Heart right ventricle (tissue), 16 donors: ENCODE results near the gene DISC1. TPM values are rescaled to one million over a fixed set of nuclear protein-coding genes. Genes with fewer than 3 reads are reported as not detected.
"Not testable (repeated sequence)": the region's sequence is repeated elsewhere in the genome, so short reads cannot be mapped to it uniquely, and the experiment has no call there.

ENCODE experiments used
- ATAC-seq, 8 donors: fragments of 200-7000 bp; cut with Tn5 transposase; one replicate each; pipeline ENCODE4 v1.9.1; 2020; ENCODE audit warnings: mild to moderate bottlenecking in 8 of 8, moderate library complexity in 8 of 8, moderate number of reproducible peaks in 1 of 8
- DNase-seq, 2 donors: peaks; one replicate each; pipeline ENCODE4 v3.0.0-alpha.2; 2020
- H3K27ac ChIP-seq, 10 donors: fragments of 200-600 bp; sonication (generic) in 2 of 10; one replicate each; pipeline versions ENCODE4 v1.5.0 to v1.8.0; 2020 to 2022; ENCODE audit warnings: mild to moderate bottlenecking in 3 of 10
- H3K27me3 ChIP-seq, 7 donors: fragments of 200-600 bp; one replicate each; pipeline ENCODE4 v1.8.0; 2021 to 2022; ENCODE audit warnings: mild to moderate bottlenecking in 2 of 7
- H3K36me3 ChIP-seq, 9 donors: fragments of 200-600 bp; sonication (generic) in 1 of 9; one replicate each; pipeline versions ENCODE4 v1.5.0 to v1.8.0; 2020 to 2022; ENCODE audit warnings: mild to moderate bottlenecking in 2 of 9
- H3K4me1 ChIP-seq, 9 donors: fragments of 200-600 bp; sonication (generic) in 1 of 9; one replicate each; pipeline versions ENCODE4 v1.5.0 to v1.8.0; 2020 to 2022; ENCODE audit warnings: mild to moderate bottlenecking in 4 of 9
- H3K4me3 ChIP-seq, 10 donors: fragments of 200-600 bp; sonication (generic) in 2 of 10; one replicate each; pipeline versions ENCODE4 v1.5.0 to v1.8.0; 2020 to 2022; ENCODE audit warnings: mild to moderate bottlenecking in 7 of 10, moderate library complexity in 2 of 10
- H3K9me3 ChIP-seq, 11 donors: fragments of 200-600 bp in 10 of 11; sonication (generic) in 2 of 11; one replicate each; pipeline versions ENCODE4 v1.5.0 to v1.8.0; 2013 to 2022; ENCODE audit warnings: mild to moderate bottlenecking in 2 of 11, control low read depth in 1 of 11, moderate library complexity in 1 of 11
- WGBS, 2 donors: extraction: QIAGEN DNeasy Blood & Tissue Kit; methylation state at CpG; one replicate each; pipeline ENCODE4 v1.1.7; 2013; ENCODE audit warnings: inconsistent platforms in 1 of 2; 5-methylcytosine and 5-hydroxymethylcytosine counted together
- intact Hi-C, 10 donors: fragments of 100-400 bp; cut with DNase I; formaldehyde crosslinking; loops; one replicate each; pipeline versions ENCODE4 v1.11.1 to v1.14.2; 2022
- polyA plus RNA-seq, 2 donors: library from polyadenylated mRNA; stranded (reverse); fragments of 200-250 nt; gene quantifications; one replicate each; pipeline ENCODE4 v1.2.3, GENCODE V29; 2013
- total RNA-seq, 10 donors: library from RNA; stranded (reverse); fragmentation: NEBNext Ultra II Directional in 3 of 10; extraction: Animal tissue kit (Norgen Biotek cat#: 25700) in 3 of 10; gene quantifications; one replicate each; pipeline versions ENCODE4 v1.2.1 to v1.2.4, GENCODE V29; 2021 to 2023
- TF ChIP-seq, protein P1 (sequence below), 9 donors: fragments of 200-600 bp; sonication (generic) in 2 of 9; IDR thresholded peaks; one replicate each; pipeline versions ENCODE4 v1.5.0 to v1.8.0; 2021 to 2022; ENCODE audit warnings: antibody characterized with exemption in 9 of 9, mild to moderate bottlenecking in 5 of 9, moderate library complexity in 1 of 9
- donor health status: Arrhythmogenic right ventricular cardiomyopathy.
- donor health status: ischemic (EF 13 %, LVEDD 7.1; RV severe dilation, severe dysfunction).
- donor health status: healthy with polysubstance abuse.
- donor health status: DM: no; HTN: yes; CAD: no.
- donor health status: DM: no; HTN: no; CAD: no.
- donor health status: ischemic (EF 25% LVEDD 6.9; RV normal size, moderate dysfunction).
- donor health status: ischemic (EF 25% LVEDD 5.7; RV mildly dilated, moderate dysfunction).
- donor health status: healthy.
- donor health status: DM: yes; HTN: yes; CAD: no.
- donor health status: Ischemic cardiomyopathy.
- donor health status: ischemic (EF 35%, LVEDD 5.7; RV mildly dilated, moderate dysfunction).
- donor health status: nonischemic (EF 11% LVEDD 7.7; RV severe dilation, severe dysfunction).
- donor health status: DM: yes; HTN: yes; CAD: no.
- donor health status: PGD.
- donor health status: ischemic (EF 29% LVEDD 5.4; RV normal size, mild dysfunction).
- donor health status: nonischemic (EF 23%, LVEDD 6.1; RV moderate dilation, normal function).

Gene DISC1
- total and polyA plus RNA-seq, 12 donors = 1.4 to 6.4 (median 4.0) TPM

DNA sequence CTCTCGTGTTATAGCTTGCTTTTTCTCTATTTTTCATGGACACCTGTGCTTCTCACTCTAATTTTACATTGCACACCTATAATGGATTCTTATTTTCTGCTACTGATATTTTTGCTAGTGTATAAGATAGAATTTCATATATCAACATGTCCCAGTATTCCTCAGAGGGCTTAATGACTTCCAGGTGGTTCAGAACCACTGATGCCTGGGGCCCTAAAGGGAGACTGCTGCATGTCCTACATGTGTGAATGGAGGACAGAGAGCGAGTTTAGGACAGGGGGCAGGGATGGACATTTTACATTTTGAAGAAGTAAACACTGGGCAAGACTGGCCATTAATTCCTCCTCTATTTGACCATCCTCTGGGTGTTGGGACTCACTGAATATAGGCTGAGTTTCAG is 100.6 kb downstream of the DISC1 start:
- Histone ChIP-seq H3K36me3 (no peaks in the 10 kb centered on the region), H3K4me1 (peaks cover 0 to 17% (median 0%) of the 10 kb centered on the region in 9 donors), H3K9me3 (peaks cover 0 to 3% (median 0%) of the 10 kb centered on the region in 11 donors), H3K27ac (no peak overlapping the region), H3K4me3 (no peak overlapping the region), H3K27me3 (no peaks in the 10 kb centered on the region)
- DNase-seq (no peak), ATAC-seq (no peak)
- intact Hi-C loops = no loop called here
- WGBS, 2 donors = 95 to 97% methylated on average over 2 of the region's 2 CpGs
- TF ChIP-seq, protein P1, sequence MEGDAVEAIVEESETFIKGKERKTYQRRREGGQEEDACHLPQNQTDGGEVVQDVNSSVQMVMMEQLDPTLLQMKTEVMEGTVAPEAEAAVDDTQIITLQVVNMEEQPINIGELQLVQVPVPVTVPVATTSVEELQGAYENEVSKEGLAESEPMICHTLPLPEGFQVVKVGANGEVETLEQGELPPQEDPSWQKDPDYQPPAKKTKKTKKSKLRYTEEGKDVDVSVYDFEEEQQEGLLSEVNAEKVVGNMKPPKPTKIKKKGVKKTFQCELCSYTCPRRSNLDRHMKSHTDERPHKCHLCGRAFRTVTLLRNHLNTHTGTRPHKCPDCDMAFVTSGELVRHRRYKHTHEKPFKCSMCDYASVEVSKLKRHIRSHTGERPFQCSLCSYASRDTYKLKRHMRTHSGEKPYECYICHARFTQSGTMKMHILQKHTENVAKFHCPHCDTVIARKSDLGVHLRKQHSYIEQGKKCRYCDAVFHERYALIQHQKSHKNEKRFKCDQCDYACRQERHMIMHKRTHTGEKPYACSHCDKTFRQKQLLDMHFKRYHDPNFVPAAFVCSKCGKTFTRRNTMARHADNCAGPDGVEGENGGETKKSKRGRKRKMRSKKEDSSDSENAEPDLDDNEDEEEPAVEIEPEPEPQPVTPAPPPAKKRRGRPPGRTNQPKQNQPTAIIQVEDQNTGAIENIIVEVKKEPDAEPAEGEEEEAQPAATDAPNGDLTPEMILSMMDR (IDR thresholded peaks at IDR 0.05) = no peak

- whole genome bisulfite sequencing, 2 donors = 91 to 100% methylated on average over 2 to 3 of the region's 4 CpGs
- ATAC-seq, H3K4me3 ChIP-seq, H3K27me3 ChIP-seq, intact Hi-C loops, H3K27ac ChIP-seq, H3K36me3 ChIP-seq, H3K9me3 ChIP-seq, DNase-seq: not testable (repeated sequence)
- H3K4me1 ChIP-seq = peaks cover 0 to 17% (median 0%) of the 10 kb centered on the region in 9 donors
Observed at GRCh38 chr1:231728987-231729386, 102.4 kb downstream of the DISC1 start.

- ATAC-seq = no peak
- 0 to 61% methylated on average over 1 of the region's 1 CpG for whole genome bisulfite sequencing, 2 donors
- Histone ChIP-seq H3K9me3 (peaks cover 0 to 4% (median 0%) of the 10 kb centered on the region in 11 donors), H3K4me3 (no peak overlapping the region), H3K27ac (no peak overlapping the region), H3K27me3 (no peaks in the 10 kb centered on the region), H3K36me3 (no peaks in the 10 kb centered on the region), H3K4me1 (peaks cover 0 to 16% (median 0%) of the 10 kb centered on the region in 9 donors)
- no peak for DNase-seq
- TF ChIP-seq, protein P1 (IDR thresholded peaks at IDR 0.05) = no peak
- intact Hi-C loops = no loop called here
Observed at GRCh38 chr1:231729544-231729943, 103.0 kb downstream of the DISC1 start.

DNA sequence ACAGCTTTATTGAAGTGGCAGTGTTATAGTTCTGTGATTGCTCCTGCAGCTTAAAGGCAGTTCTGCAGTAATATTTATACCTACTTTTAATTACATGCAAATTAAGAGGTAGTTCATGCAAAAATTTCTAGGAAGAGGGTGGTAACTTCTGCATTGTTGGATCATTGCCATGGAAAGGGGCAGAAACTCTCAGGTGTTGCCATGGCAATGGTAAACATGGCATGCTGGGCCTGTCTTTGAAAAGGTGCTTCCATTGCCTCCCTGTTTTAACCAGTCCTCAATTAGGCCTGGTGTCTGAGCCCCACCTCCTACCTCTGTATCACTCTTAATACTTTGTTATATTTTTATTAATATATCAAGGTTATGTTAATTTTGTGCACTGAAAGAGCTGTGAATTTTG is 104.7 kb downstream of the DISC1 start:
- Histone ChIP-seq H3K4me1 (peaks cover 0 to 6% (median 0%) of the 10 kb centered on the region in 9 donors), H3K27ac (no peak overlapping the region), H3K36me3 (no peaks in the 10 kb centered on the region), H3K27me3 (no peaks in the 10 kb centered on the region), H3K4me3 (no peak overlapping the region), H3K9me3 (peaks cover 0 to 14% (median 0%) of the 10 kb centered on the region in 11 donors)
- ATAC-seq (no peak), DNase-seq (no peak)
- intact Hi-C loops = no loop called here
- TF ChIP-seq, protein P1 (IDR thresholded peaks at IDR 0.05) = no peak

- peaks cover 0 to 14% (median 0%) of the 10 kb centered on the region in 11 donors for H3K9me3 ChIP-seq
- H3K27me3 ChIP-seq = no peaks in the 10 kb centered on the region
- peak in 1 of 8 donors; percentile 16 for ATAC-seq
- intact Hi-C loops = no loop called here
- H3K36me3 ChIP-seq = no peaks in the 10 kb centered on the region
- TF ChIP-seq, protein P1 (IDR thresholded peaks at IDR 0.05) = no peak
- peaks cover 0 to 6% (median 0%) of the 10 kb centered on the region in 9 donors for H3K4me1 ChIP-seq
- DNase-seq = no peak
- H3K4me3 ChIP-seq = no peak overlapping the region
- H3K27ac ChIP-seq = no peak overlapping the region
Observed at GRCh38 chr1:231733063-231733462, 106.5 kb downstream of the DISC1 start.
